ENCODE data around the gene ZC3HAV1L.

The ZC3HAV1L gene

GRCh38 chr7:139047970-139048369, 12.1 kb upstream of the ZC3HAV1L start:
- TF ChIP-seq CTCF (conservative IDR thresholded peaks at IDR 0.05; ENCODE audit: low read depth) = no peak
- ChIA-PET CTCF (no interaction called here), POLR2A (ENCODE audit: low non-redundant PET) (no interaction called here)
- H3K27ac ChIP-seq = no peak overlapping the region
- DNase-seq (ENCODE audit: low spot score) = no peak

- DNase-seq (ENCODE audit: low spot score) = no peak
- TF ChIP-seq CTCF (conservative IDR thresholded peaks at IDR 0.05; ENCODE audit: low read depth) = no peak
- ChIA-PET CTCF (no interaction called here), POLR2A (ENCODE audit: low non-redundant PET) (no interaction called here)
- no peak overlapping the region for H3K27ac ChIP-seq
Measured at GRCh38 chr7:139046143-139046542, 10.3 kb upstream of the ZC3HAV1L start.

DNA sequence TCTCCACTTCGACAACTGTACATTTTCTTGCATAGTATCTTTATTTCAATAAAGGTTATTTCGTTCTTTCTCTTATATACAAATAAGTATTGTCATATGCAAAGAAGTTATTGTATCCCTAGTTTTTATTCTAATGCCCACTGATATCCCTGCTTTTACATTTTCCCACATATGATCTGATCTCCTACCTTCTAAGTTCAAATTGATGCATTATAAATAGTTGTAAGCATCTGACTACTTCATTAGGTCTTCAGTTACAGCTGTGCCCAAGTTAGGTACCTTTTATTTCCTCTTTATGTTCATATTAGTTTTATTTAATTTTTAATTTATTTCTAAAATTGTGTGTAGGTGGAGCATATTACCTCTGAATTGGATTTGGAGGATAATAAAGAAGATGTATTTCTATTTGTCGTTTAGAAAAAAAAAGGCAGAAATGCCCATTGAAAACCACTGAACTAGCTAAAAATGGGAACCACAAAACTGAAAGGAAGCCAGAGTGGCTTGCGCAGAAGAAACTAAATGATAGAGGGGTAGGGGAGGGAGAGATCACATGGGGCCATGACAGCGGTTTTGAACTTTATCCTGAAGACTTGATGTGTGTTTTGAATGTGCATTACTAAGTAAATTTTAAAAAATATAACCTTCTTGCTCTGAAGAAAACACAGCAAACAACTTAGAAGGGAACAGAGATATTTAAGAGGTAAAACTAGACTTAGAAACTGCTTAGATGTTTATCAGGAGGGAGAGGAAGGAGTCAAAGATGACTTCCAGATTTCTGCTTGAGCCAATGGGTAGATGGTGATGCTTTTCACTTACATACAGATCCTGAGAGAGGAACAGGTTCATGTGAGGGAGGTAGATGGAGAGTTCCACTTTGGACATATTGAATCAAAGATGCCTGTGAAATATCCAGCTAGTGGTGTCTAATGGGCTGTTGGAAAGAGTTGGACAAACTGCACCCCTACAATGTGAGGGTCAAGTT, 9.3 kb upstream of the ZC3HAV1L start:
- ChIA-PET CTCF (no interaction called here), POLR2A (ENCODE audit: low non-redundant PET) (no interaction called here)

GRCh38 chr7:139043823-139044812, 8.3 kb upstream of the ZC3HAV1L start:
- POLR2A ChIA-PET (ENCODE audit: low non-redundant PET) = no interaction called here
- CTCF ChIA-PET = no interaction called here
- no peak for DNase-seq (ENCODE audit: low spot score)
- no peak overlapping the region for H3K27ac ChIP-seq
- TF ChIP-seq CTCF (conservative IDR thresholded peaks at IDR 0.05; ENCODE audit: low read depth) = no peak

More for the DNA sequence above, 9.3 kb upstream of the ZC3HAV1L start:
- no peak for DNase-seq (ENCODE audit: low spot score)
- no peak overlapping the region for H3K27ac ChIP-seq
- TF ChIP-seq CTCF (conservative IDR thresholded peaks at IDR 0.05; ENCODE audit: low read depth) = no peak

DNA sequence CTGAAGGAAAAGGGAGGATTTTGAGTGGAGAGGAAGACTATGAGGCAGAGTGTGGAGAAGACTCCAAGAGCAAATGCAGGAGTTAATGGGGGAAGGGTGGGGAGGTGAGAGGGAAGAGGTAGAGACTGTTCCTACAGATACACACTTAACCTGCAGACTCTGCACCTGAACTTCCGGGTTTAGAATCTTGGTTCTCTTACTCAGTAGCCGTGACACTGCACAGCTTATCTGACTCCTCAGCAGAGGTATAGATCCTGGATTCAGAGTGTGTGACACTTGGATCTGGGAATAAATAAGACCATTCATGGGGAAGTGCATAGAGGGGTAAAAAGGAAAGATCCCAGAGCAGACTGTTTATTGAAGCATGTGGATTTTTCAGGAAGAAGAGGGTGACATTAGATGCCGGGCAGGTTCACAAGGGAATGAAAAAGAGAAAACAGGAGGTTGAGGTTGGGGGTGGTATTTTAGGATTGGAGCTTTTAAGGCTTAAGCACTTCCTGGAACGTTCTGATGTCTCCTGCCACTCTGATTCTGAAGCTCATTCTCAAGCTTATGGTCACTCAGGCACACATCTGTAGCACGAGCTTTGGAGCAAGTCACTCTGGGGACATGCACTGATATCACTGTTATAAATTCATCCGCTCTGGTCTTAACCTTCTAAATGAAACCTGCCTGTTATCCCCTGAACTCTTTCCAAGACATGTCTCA, 5.7 kb upstream of the ZC3HAV1L start:
- no peak for DNase-seq (ENCODE audit: low spot score)
- ChIA-PET CTCF (no interaction called here), POLR2A (ENCODE audit: low non-redundant PET) (no interaction called here)
- no peak overlapping the region for H3K27ac ChIP-seq
- no peak for TF ChIP-seq CTCF (conservative IDR thresholded peaks at IDR 0.05; ENCODE audit: low read depth)

GRCh38 chr7:139038691-139039090, 2.8 kb upstream of the ZC3HAV1L start:
- no peak for DNase-seq (ENCODE audit: low spot score)
- ChIA-PET CTCF (no interaction called here), POLR2A (ENCODE audit: low non-redundant PET) (no interaction called here)
- H3K27ac ChIP-seq = no peak overlapping the region
- no peak for TF ChIP-seq CTCF (conservative IDR thresholded peaks at IDR 0.05; ENCODE audit: low read depth)

All from RWPE1 (cell line).